VCaP (cell line): ENCODE results near the gene ZNF17.

Source experiments
- H3K27ac ChIP-seq: fragments of 450-650 bp; 2 replicates; pipeline ENCODE4 v1.5.1; 2017
- CTCF ChIP-seq: fragments of 450-650 bp; conservative IDR thresholded peaks from 2 replicates; pipeline ENCODE4 v1.5.1; 2017; ENCODE audit warnings: mild to moderate bottlenecking, moderate library complexity

Gene ZNF17

GRCh38 chr19:57376151-57376550 is 34.8 kb upstream of the ZNF17 start:
- TF ChIP-seq CTCF = no peak
- no peak overlapping the region for H3K27ac ChIP-seq

GRCh38 chr19:57377498-57378146 is 33.3 kb upstream of the ZNF17 start:
- no peak overlapping the region for H3K27ac ChIP-seq
- no peak for TF ChIP-seq CTCF

GRCh38 chr19:57380923-57381322 is 30.0 kb upstream of the ZNF17 start:
- H3K27ac ChIP-seq = no peak overlapping the region
- no peak for TF ChIP-seq CTCF

- TF ChIP-seq CTCF = no peak
- H3K27ac ChIP-seq = no peak overlapping the region
Measured at GRCh38 chr19:57382806-57383488, 28.0 kb upstream of the ZNF17 start.

GRCh38 chr19:57389194-57389729 is 21.7 kb upstream of the ZNF17 start:
- H3K27ac ChIP-seq = peak overlapping the region; percentile 84
- no peak for TF ChIP-seq CTCF

GRCh38 chr19:57389730-57390598 is 21.0 kb upstream of the ZNF17 start, which contains the start of gene ZNF548:
ZNF548 (plus strand) TSS chr19:57389854; CDS start chr19:57390100, 246 bp downstream.
- TF ChIP-seq CTCF = no peak; the same call in 1 of the 2 replicates

GRCh38 chr19:57395710-57396109 is 15.3 kb upstream of the ZNF17 start:
- no peak overlapping the region for H3K27ac ChIP-seq
- TF ChIP-seq CTCF = no peak

More at GRCh38 chr19:57389730-57390598, 21.0 kb upstream of the ZNF17 start, which contains the start of gene ZNF548:
- H3K27ac ChIP-seq = peak within 1 kb of the TSS; percentile 84
